HepG2 (cell line): Measurements from ENCODE around the gene USP11. TPM values are rescaled to one million over a fixed set of nuclear protein-coding genes. Genes with fewer than 3 reads are reported as not detected.

ENCODE experiments used
- ATAC-seq: fragments of 200-7000 bp; cut with Tn5 transposase; 3 replicates; pipeline ENCODE4 v1.9.1; 2020; ENCODE audit warnings: mild to moderate bottlenecking, moderate library complexity
- BruUV-seq: library from RNA; stranded (reverse); fragments of 400-500 nt; replicated peaks from 2 replicates; lab custom pipeline; 2021; lab: Mats Ljungman, UMichigan
- CTCF ChIA-PET: fragments of 300-600 bp; formaldehyde crosslinking; extraction: SDS; loops from one replicate; lab custom pipeline; 2021; ENCODE audit warnings: low total read pairs, inconsistent platforms, low intra/inter-chr PET ratio; lab: Yijun Ruan, JAX
- POLR2A ChIA-PET: fragments of 350-600 bp; sonication (Branson Sonifier 250); formaldehyde crosslinking; loops from one replicate; lab custom pipeline; 2020; ENCODE audit warnings: antibody characterized with exemption, inconsistent platforms; lab: Yijun Ruan, JAX
- DNase-seq: peaks from one replicate; pipeline ENCODE4 v3.0.0-alpha.2; 2015; ENCODE audit warnings: low spot score
- FAIRE-seq: peaks from 3 replicates; lab custom pipeline; 2011; peaks lifted over from hg19 to GRCh38; lab: Jason Lieb, UNC
- H2AFZ ChIP-seq: one replicate; pipeline ENCODE4 v1.6.1; 2011; ENCODE audit warnings: low read length, inconsistent platforms
- H3K27ac ChIP-seq: fragments of 300-600 bp; 3 replicates; pipeline ENCODE4 v1.8.0; 2011; ENCODE audit warnings: mixed run types, mild to moderate bottlenecking, mixed read lengths, low read length, inconsistent platforms; ENCODE audit not compliant: insufficient read depth; ENCODE audit errors: extremely low read length
- H3K27me3 ChIP-seq, 2 experiments: fragments of 200-600 bp in 1 of 2; 2 replicates in 1 of 2; 3 replicates in 1 of 2; pipeline versions ENCODE4 v1.6.0 to v1.8.0; 2011; ENCODE audit warnings: low read length in 2 of 2, mild to moderate bottlenecking in 2 of 2, moderate library complexity in 2 of 2, inconsistent platforms in 1 of 2; ENCODE audit not compliant: insufficient read depth in 2 of 2, control insufficient read depth in 1 of 2
- H3K36me3 ChIP-seq, 2 experiments: fragments of 200-600 bp in 1 of 2; replicated peaks in 1 of 2; 2 replicates in 1 of 2; 3 replicates in 1 of 2; pipeline versions ENCODE4 v1.5.1 to v1.8.0; 2011; ENCODE audit warnings: low read length in 2 of 2, inconsistent platforms in 1 of 2; ENCODE audit not compliant: insufficient read depth in 2 of 2, control insufficient read depth in 1 of 2
- H3K4me1 ChIP-seq: 2 replicates; pipeline ENCODE4 v1.5.1; 2012; ENCODE audit warnings: low read length, inconsistent platforms; ENCODE audit not compliant: insufficient read depth
- H3K4me2 ChIP-seq: 2 replicates; pipeline ENCODE4 v1.6.0; 2011; ENCODE audit warnings: low read depth, low read length, inconsistent platforms
- H3K4me3 ChIP-seq, 3 experiments: fragments of 200-600 bp in 1 of 3; sonication (generic), shearing (Covaris generic) in 1 of 3; replicated peaks in 1 of 3; 2 replicates each; pipeline ENCODE4 v1.5.1; 2011 to 2016; ENCODE audit warnings: low read length in 3 of 3, inconsistent platforms in 2 of 3, low read depth in 2 of 3, mild to moderate bottlenecking in 2 of 3, control low read depth in 1 of 3, mixed read lengths in 1 of 3; ENCODE audit not compliant: insufficient read depth in 1 of 3
- H3K79me2 ChIP-seq: one replicate; pipeline ENCODE4 v1.6.1; 2011; ENCODE audit warnings: low read length, inconsistent platforms; ENCODE audit not compliant: insufficient read depth
- H3K9ac ChIP-seq: 2 replicates; pipeline ENCODE4 v1.6.0; 2011; ENCODE audit warnings: mild to moderate bottlenecking, low read depth, low read length, inconsistent platforms; ENCODE audit not compliant: insufficient read depth
- H3K9me3 ChIP-seq: 2 replicates; pipeline ENCODE4 v1.5.1; 2012; ENCODE audit warnings: mild to moderate bottlenecking, low read length
- H4K20me1 ChIP-seq: 2 replicates; pipeline ENCODE4 v1.6.0; 2011; ENCODE audit warnings: inconsistent platforms, mild to moderate bottlenecking, low read length, moderate library complexity; ENCODE audit not compliant: insufficient read depth
- ATF1 ChIP-seq: IDR thresholded peaks from 2 replicates; pipeline ENCODE4 v1.6.1; 2016; ENCODE audit warnings: mild to moderate bottlenecking, control low read depth
- CAMTA2 ChIP-seq: sonication (generic); formaldehyde crosslinking; IDR thresholded peaks from 2 replicates; pipeline ENCODE4 v1.4.0; 2020; ENCODE audit warnings: mild to moderate bottlenecking, missing genetic modification reagents, borderline replicate concordance
- CEBPG ChIP-seq: IDR thresholded peaks from 2 replicates; pipeline ENCODE4 v1.6.1; 2016
- PRPF4 ChIP-seq: fragments of 200-400 bp; formaldehyde crosslinking; IDR thresholded peaks from 2 replicates; pipeline ENCODE4 v1.6.1; 2016; ENCODE audit warnings: low read length, low read depth; ENCODE audit not compliant: poor library complexity, severe bottlenecking
- RNF2 ChIP-seq: fragments of 450-650 bp; conservative IDR thresholded peaks from 2 replicates; pipeline ENCODE4 v1.6.1; 2016; ENCODE audit warnings: low read depth
- SNAPC2 ChIP-seq: sonication (generic); formaldehyde crosslinking; IDR thresholded peaks from 2 replicates; pipeline ENCODE4 v1.8.1; 2022; ENCODE audit warnings: mild to moderate bottlenecking, missing genetic modification reagents
- ZNF124 ChIP-seq: sonication (generic); formaldehyde crosslinking; IDR thresholded peaks from 2 replicates; pipeline ENCODE4 v1.4.0; 2020; ENCODE audit warnings: missing genetic modification reagents
- ZNF224 ChIP-seq: sonication (generic); formaldehyde crosslinking; IDR thresholded peaks from 2 replicates; pipeline ENCODE4 v1.5.0; 2020; ENCODE audit warnings: mild to moderate bottlenecking, missing genetic modification reagents
- ZNF326 ChIP-seq: sonication (generic); formaldehyde crosslinking; IDR thresholded peaks from 2 replicates; pipeline ENCODE4 v1.4.0; 2020; ENCODE audit warnings: missing genetic modification reagents, borderline replicate concordance
- ZNF557 ChIP-seq: sonication (generic); formaldehyde crosslinking; IDR thresholded peaks from 2 replicates; pipeline ENCODE4 v1.4.0; 2020; ENCODE audit warnings: missing genetic modification reagents
- ZNF616 ChIP-seq: sonication (generic); formaldehyde crosslinking; IDR thresholded peaks from 2 replicates; pipeline ENCODE4 v1.5.0; 2020; ENCODE audit warnings: low read depth, mild to moderate bottlenecking, missing genetic modification reagents
- ZNF737 ChIP-seq: sonication (generic); formaldehyde crosslinking; IDR thresholded peaks from 2 replicates; pipeline ENCODE4 v1.5.0; 2020; ENCODE audit warnings: missing genetic modification reagents, mild to moderate bottlenecking, borderline replicate concordance
- WGBS: methylation state at CpG from one replicate; pipeline ENCODE4 v1.1.6; 2017; ENCODE audit warnings: low lambda C conversion rate; 5-methylcytosine and 5-hydroxymethylcytosine counted together
- in situ Hi-C: cut with HindIII; loops from 2 replicates; pipeline ENCODE4 v1.10.0; 2017; ENCODE audit warnings: low pct_unique_long_range_greater_than_20kb; ENCODE audit not compliant: extremely low pct_ligation_motif_present
- intact Hi-C: fragments of 100-400 bp; cut with micrococcal nuclease; formaldehyde crosslinking; loops from one replicate; pipeline ENCODE4 v1.10.0; 2022; ENCODE audit not compliant: unreplicated experiment
- polyA plus RNA-seq, 8 experiments: library from polyadenylated mRNA; depleted of rRNA in 3 of 8; stranded (reverse) in 7 of 8; unstranded in 1 of 8; fragments of >200 nt; fragmentation: Illumina TruSeq in 4 of 8; extraction: Trizol in 4 of 8; gene quantifications; 2 replicates each; pipeline versions ENCODE4 v1.2.1 to v1.2.3, GENCODE V29; 2011 to 2016; ENCODE audit warnings: low read depth in 4 of 8, missing spikeins in 1 of 8, mixed read lengths in 1 of 8; ENCODE audit not compliant: insufficient read depth in 1 of 8
- total RNA-seq, 5 experiments: library from RNA; depleted of rRNA; stranded (reverse); fragments of >200 nt; fragmentation: Illumina TruSeq; extraction: Trizol; gene quantifications; 2 replicates each; pipeline ENCODE4 v1.2.3, GENCODE V29; 2016; ENCODE audit warnings: low read depth in 1 of 5
- TF ChIP-seq, protein P1 (sequence below), 2 experiments: IDR thresholded peaks; 2 replicates each; pipeline ENCODE4 v1.6.1; 2011 to 2012; ENCODE audit warnings: low read length in 2 of 2, borderline replicate concordance in 1 of 2, low read depth in 1 of 2, mild to moderate bottlenecking in 1 of 2, moderate library complexity in 1 of 2

The USP11 gene
- total and polyA plus RNA-seq, 2 of the 13 experiments (the other 11 are each of a cell fraction or from before 2014, with no cell fraction given): 23.8 to 31.7 TPM

DNA sequence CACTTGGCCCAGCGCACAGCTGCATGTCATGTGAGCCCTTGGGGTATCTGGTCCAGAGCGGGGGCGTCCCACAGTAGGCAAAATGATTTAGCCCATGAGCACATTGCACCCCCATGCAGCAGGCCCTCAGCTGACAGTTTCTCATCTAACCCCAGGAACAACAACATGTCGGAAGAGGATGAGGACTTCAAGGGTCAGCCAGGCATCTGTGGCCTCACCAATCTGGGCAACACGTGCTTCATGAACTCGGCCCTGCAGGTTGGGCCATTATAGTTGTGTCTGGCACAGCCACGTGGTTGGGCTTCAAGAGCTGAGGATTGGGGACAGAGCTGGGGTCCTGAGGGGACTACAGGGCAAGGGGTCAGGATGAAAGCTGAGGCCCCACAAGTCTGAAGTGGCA, 7.8 kb downstream of the USP11 start:
- Histone ChIP-seq H3K9ac (no peak overlapping the region), H2AFZ (no peak overlapping the region), H3K27ac (no peak overlapping the region), H4K20me1 (no peaks in the 10 kb centered on the region), H3K79me2 (peaks cover 9% of the 10 kb centered on the region), H3K4me2 (no peak overlapping the region), H3K4me1 (peaks cover 21% of the 10 kb centered on the region), H3K27me3 (no peaks in the 10 kb centered on the region), H3K4me3 (no peak overlapping the region), H3K9me3 (no peaks in the 10 kb centered on the region)
- POLR2A ChIA-PET: no interaction called here
- intact Hi-C loops (no loop called here), in situ Hi-C loops (no loop called here)
- BruUV-seq: no TSS peak
- ATAC-seq: no peak
- no peak for DNase-seq
- CTCF ChIA-PET: no interaction called here
- no peak for FAIRE-seq
- no peak for TF ChIP-seq ZNF224 (CRISPR knock-in tag)
- no peak for TF ChIP-seq SNAPC2 (CRISPR knock-in tag)
- no peak for TF ChIP-seq ZNF557 (CRISPR knock-in tag)
- TF ChIP-seq CEBPG (CRISPR knock-in tag): no peak
- TF ChIP-seq RNF2: no peak
- TF ChIP-seq ATF1 (CRISPR knock-in tag): no peak
- no peak for TF ChIP-seq ZNF124 (CRISPR knock-in tag)
- no peak for TF ChIP-seq CAMTA2
- TF ChIP-seq ZNF737 (CRISPR knock-in tag): no peak
- TF ChIP-seq PRPF4: no peak
- TF ChIP-seq ZNF326 (CRISPR knock-in tag): no peak
- no peak for TF ChIP-seq ZNF616
- TF ChIP-seq, protein P1, sequence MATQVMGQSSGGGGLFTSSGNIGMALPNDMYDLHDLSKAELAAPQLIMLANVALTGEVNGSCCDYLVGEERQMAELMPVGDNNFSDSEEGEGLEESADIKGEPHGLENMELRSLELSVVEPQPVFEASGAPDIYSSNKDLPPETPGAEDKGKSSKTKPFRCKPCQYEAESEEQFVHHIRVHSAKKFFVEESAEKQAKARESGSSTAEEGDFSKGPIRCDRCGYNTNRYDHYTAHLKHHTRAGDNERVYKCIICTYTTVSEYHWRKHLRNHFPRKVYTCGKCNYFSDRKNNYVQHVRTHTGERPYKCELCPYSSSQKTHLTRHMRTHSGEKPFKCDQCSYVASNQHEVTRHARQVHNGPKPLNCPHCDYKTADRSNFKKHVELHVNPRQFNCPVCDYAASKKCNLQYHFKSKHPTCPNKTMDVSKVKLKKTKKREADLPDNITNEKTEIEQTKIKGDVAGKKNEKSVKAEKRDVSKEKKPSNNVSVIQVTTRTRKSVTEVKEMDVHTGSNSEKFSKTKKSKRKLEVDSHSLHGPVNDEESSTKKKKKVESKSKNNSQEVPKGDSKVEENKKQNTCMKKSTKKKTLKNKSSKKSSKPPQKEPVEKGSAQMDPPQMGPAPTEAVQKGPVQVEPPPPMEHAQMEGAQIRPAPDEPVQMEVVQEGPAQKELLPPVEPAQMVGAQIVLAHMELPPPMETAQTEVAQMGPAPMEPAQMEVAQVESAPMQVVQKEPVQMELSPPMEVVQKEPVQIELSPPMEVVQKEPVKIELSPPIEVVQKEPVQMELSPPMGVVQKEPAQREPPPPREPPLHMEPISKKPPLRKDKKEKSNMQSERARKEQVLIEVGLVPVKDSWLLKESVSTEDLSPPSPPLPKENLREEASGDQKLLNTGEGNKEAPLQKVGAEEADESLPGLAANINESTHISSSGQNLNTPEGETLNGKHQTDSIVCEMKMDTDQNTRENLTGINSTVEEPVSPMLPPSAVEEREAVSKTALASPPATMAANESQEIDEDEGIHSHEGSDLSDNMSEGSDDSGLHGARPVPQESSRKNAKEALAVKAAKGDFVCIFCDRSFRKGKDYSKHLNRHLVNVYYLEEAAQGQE (IDR thresholded peaks at IDR 0.05; ENCODE audit: borderline replicate concordance in 1 of 2, low read depth in 1 of 2, low read length in 2 of 2): no peak
- TF ChIP-seq, all 625 proteins: peak for 0
- H3K36me3 ChIP-seq: peaks cover 3 to 37% of the 10 kb centered on the region in 2 experiments; a peak in 4 of 5 replicates
- 100% methylated on average over 1 of the region's 7 CpGs for WGBS
